ENCODE measurements around the gene IL16.
A peak's percentile ranks its signal among the peaks of the same experiment; 100 is the strongest.

Gene IL16

GRCh38 chr15:81277851-81278250, 81.2 kb downstream of the IL16 start:
- DNase-seq = no peak

- no peak for DNase-seq
These were observed 81.8 kb downstream of the IL16 start for GRCh38 chr15:81278306-81279029.

- no peak for DNase-seq
These were observed 83.2 kb downstream of the IL16 start for GRCh38 chr15:81279621-81280485.

GRCh38 chr15:81280696-81281455, 84.2 kb downstream of the IL16 start:
- no peak for DNase-seq

GRCh38 chr15:81281456-81281735, 84.7 kb downstream of the IL16 start:
- no peak for DNase-seq

- DNase-seq = no peak
These were observed 85.3 kb downstream of the IL16 start for GRCh38 chr15:81281766-81282605.

- no peak for DNase-seq
These were observed 85.9 kb downstream of the IL16 start for GRCh38 chr15:81282606-81282895.

- no peak for DNase-seq
These were observed 86.2 kb downstream of the IL16 start for GRCh38 chr15:81282911-81283310.

GRCh38 chr15:81284256-81285031, 87.8 kb downstream of the IL16 start:
- no peak for DNase-seq

GRCh38 chr15:81285461-81285860, 88.8 kb downstream of the IL16 start:
- DNase-seq = no peak

GRCh38 chr15:81286621-81287121, 90.0 kb downstream of the IL16 start:
- DNase-seq = no peak

GRCh38 chr15:81288040-81288439, 91.4 kb downstream of the IL16 start:
- no peak for DNase-seq

- DNase-seq = no peak
These were observed 91.9 kb downstream of the IL16 start for GRCh38 chr15:81288616-81289015.

- DNase-seq = no peak
These were observed 93.2 kb downstream of the IL16 start for GRCh38 chr15:81289910-81290309.

GRCh38 chr15:81291916-81292522, 95.3 kb downstream of the IL16 start:
- DNase-seq = no peak

GRCh38 chr15:81292523-81293001, 95.9 kb downstream of the IL16 start:
- DNase-seq = peak; percentile 35

GRCh38 chr15:81293728-81294515, 97.2 kb downstream of the IL16 start:
- peak; percentile 79 for DNase-seq

- DNase-seq = no peak
These were observed 97.8 kb downstream of the IL16 start for GRCh38 chr15:81294516-81294880.

- DNase-seq = no peak
These were observed 98.9 kb downstream of the IL16 start for GRCh38 chr15:81295486-81296121.

- DNase-seq = no peak
These were observed 99.5 kb downstream of the IL16 start for GRCh38 chr15:81296186-81296585.

Measured in stimulated activated naive CD4-positive, alpha-beta T cell treated with Interleukin-2 at 50 U/mL for 16 hours (primary cell).